ENCODE measurements around the gene SORCS2.

Gene SORCS2

GRCh38 chr4:7708238-7708637 lies 515.9 kb downstream of the SORCS2 start:
- no peak for DNase-seq

DNA sequence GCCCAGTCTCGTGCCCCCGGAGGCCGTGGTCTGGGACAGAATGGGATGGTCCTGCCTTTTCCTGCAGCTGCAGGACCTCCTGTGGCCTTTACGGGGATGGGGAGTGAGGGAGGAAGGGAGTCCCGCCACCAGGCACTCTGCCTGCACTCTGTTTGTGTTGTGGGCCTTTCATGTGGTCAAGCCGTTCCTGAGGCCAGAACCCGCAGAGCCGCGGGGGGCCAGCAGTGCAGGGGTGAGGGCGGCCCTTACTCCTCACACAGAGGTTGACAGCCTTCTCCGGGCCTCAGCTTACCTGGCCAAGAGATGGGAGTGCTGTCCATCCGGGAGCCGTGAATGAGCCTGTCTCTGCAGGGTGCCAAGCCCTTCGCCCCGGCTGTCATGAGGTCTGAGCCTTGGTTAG lies 516.6 kb downstream of the SORCS2 start:
- DNase-seq = no peak

DNA sequence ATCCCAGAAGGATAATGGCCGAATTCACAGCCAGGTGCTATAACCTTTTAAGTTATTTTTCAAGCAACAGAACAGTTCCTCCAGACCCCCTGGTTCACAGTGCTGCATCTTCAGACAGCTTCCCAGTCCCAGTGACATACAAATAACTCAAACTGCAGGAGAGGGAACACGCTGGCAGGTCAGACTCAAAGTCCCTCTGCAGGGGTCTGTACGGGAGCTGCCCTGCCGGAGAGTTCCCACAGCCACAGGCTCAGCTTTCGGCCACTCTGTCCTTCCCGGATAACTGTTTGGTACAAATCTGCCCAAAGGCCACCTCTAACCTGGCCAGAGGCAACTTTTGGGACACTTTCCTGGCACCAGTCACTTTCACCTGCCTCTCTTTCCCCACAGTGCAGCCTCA lies 517.1 kb downstream of the SORCS2 start:
- no peak for DNase-seq

DNA sequence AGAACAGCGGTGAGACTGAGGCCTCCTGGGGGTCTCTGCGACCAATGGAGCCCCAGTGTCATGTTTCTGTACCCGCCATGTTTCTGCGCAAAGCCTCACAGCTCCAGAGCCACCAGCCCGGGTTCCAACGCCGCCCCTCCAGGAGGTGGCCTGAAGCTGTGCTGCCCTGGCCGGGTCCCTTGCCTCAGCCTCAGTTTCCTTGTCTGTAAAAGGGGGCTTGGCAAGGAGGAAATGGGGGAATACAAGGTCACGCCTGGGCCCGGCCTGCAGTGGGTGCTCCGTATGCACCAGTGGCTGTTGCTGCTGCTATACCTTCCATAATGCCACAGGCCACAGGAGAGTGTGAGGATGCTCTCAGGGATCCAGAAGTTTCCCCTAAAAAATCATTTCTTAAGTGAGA lies 517.8 kb downstream of the SORCS2 start:
- DNase-seq = no peak

GRCh38 chr4:7710576-7711306 lies 518.4 kb downstream of the SORCS2 start:
- no peak for DNase-seq

DNA sequence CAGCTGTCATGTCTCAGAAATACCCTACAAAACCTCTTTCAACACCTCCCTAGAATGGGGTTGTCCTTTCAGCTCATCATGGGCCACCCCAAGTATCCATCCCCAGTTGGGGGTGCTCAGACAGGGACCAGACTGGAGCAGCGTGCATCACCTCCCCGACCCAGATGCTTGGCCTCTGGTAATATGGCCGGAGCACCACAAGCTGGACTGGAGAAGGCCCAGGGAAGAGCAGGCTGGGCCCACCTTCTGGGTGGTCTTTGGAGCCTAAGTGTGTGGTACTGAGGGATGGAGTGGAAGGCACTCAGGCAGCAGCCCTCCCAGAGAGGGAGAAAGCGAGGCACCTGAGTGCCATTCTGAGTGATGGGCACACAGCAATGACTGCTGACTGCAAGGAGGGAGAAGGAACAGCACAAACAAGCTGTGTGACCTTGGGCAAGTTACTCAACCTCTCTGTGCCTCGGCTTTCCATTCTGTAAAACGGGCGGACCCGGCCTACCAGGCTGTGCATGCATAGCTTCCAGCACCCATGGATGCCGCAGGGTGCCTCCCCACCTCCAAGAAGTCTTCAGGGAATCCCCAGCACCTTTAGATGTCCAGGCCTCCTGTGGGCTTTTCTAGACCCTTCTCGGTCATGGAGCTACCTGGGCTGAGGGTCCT lies 519.1 kb downstream of the SORCS2 start:
- DNase-seq = no peak

GRCh38 chr4:7712021-7712671 lies 519.8 kb downstream of the SORCS2 start:
- no peak for DNase-seq

DNA sequence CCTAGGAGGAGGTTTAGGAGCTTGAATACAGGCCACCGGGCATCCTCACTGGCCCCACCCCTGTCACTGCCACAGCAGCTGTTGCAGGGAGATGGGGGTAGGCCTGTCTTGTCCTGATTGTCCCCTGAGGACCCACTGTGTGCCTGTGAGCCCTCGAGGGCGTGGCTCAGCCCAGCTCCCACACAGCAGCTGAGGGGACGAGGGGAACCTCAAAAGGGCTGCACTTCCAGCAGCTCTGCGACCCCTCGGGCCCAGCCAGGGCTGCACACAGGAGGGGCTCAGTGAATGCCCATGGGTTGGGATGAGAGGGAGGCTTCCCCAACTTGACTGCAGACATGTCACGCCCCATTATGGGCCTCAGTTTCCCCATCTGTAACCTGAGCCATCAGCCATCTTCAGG lies 521.4 kb downstream of the SORCS2 start:
- no peak for DNase-seq

DNA sequence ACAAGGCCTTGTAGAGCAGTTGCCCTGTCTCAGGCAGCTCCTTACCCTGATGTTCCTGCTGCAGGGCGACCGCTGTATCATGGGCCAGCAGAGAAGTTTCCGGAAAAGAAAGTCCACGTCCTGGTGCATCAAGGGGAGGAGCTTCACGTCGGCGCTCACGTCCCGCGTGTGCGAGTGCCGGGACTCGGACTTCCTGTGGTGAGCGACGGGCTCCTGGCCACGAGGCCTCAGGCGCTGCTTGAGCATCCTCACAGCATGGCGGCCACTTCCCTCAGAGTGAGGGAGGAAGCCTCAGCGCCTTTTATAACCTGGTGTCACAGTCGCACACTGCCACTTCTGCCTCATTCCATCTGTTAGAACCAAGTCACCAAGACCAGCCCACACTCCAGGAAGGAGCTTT lies 521.8 kb downstream of the SORCS2 start:
- no peak for DNase-seq

GRCh38 chr4:7714738-7715137 lies 522.4 kb downstream of the SORCS2 start:
- no peak for DNase-seq

DNA sequence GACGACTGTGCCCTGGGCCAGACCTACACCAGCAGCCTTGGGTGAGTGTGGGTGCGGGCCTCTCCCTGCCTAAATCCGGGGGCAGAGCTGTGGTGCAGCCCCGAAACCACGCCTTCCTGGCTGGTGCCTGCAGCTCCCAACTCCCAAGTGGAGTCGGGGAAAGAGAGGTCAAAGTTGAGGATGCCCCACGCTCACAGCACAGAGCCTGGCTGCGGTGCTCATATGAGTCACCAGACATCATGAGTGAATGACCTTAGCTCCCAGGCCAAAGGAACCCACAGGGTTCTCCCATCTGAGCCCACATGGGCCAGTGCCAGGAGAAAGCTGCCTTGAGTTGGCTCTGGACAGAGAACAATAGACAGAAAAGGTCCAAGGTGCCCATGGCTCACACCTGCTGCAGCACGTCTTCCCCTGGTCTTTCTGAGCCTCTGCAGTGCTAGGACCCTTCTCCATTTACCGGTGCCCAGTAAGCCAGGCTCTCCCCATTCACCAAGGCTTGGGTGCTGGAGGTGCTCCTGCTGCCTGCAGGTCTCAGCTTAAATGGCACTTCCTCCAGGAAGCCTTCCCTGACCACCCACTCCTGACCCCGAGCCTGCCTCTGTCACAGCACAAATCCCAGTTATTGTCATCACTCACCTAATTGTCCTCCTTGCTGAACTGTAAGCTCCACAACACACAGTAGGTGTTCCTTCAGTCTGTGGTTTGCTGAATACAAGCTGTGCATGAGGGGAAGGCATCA lies 523.1 kb downstream of the SORCS2 start:
- DNase-seq = no peak

- no peak for DNase-seq
Observed at GRCh38 chr4:7716010-7716721, 523.8 kb downstream of the SORCS2 start.

GRCh38 chr4:7717161-7717560 lies 524.8 kb downstream of the SORCS2 start:
- no peak for DNase-seq

GRCh38 chr4:7717946-7718490 lies 525.7 kb downstream of the SORCS2 start:
- DNase-seq = no peak

DNA sequence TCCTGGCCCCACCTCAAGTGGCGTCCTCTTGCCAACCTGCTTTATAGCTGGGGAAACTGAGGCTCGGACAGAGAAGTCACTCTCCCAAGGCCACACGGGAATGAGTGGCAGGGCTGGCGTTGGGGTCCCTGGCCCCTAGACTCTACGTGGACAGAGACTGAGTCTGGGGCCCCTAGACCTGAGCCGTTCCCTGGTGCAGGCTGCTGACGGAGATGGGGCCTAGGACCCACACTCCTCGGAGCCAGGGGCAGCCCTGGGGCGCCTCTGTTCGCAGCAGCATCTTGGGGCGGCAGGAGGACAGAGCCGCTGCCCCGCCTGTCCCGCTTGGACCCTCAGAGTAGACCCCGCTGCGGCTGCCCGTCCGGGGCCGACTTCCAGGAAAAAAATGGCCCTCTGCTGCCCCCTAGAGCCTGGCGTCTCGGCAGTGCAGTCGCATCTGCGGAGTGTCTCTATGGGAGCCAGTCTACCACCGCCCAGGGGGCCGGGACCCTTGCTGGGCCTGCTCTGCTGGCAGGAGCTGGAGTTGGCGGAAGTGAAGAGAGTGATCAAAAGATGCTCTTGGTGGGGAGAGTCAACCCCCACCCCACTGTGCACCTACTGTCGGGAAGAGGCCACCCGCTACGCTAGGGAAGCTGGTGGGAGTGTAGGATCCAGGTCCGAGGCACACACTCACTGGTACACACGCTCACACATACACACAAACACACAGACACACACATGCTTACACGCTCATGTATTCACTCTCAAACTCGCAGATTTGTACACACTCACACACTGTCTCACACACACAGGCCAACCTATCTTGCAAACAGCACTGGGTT lies 527.2 kb downstream of the SORCS2 start:
- peak; percentile 80 for DNase-seq

- DNase-seq = peak; percentile 16
Observed at GRCh38 chr4:7721984-7722551, 529.7 kb downstream of the SORCS2 start.

DNA sequence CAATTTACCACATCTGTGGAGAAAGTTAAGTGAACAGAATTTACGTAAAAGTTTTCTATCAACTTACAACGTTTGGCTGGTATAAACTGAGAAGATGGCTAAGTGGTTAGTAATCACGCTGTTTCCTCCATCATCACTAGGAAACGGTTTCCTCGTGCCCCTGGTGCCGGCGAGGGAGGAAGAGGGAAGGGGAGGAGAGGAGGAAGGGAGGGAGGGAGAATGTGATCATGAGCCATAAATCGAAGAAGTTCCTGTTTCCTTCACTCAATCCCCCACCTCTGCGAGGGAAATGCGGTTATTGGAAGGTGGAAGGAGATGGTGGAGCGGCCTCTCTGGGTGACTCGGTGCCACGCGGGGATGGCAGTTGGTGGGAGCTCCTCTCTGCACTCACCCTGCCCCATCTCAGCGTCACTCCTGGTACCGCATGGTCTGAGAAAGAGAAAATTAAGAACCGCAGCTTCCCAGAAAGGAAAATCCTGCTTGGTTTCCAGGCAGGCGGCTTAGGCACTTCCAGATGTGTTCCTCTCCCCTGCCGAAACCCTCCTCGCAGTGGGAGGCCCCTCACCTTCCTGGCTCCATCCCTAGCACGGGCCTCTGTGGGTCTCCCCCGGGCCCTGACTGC lies 530.5 kb downstream of the SORCS2 start:
- DNase-seq = no peak

DNA sequence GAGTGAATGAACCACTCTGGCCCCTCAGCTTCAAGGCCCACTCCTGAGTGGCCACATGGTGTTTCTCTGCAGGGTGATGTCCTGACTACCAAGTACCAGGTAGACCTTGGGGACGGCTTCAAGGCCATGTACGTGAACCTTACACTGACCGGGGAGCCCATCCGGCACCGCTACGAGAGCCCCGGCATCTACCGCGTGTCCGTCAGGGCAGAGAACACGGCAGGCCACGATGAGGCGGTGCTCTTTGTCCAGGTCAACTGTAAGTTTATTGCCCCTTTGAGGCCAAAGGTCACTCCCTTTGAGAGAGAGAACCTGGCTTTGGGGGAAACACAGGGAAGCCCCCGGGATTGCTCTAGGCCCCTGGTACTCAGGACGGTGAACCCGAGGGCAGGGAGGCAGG lies 531.3 kb downstream of the SORCS2 start:
- DNase-seq = no peak

DNA sequence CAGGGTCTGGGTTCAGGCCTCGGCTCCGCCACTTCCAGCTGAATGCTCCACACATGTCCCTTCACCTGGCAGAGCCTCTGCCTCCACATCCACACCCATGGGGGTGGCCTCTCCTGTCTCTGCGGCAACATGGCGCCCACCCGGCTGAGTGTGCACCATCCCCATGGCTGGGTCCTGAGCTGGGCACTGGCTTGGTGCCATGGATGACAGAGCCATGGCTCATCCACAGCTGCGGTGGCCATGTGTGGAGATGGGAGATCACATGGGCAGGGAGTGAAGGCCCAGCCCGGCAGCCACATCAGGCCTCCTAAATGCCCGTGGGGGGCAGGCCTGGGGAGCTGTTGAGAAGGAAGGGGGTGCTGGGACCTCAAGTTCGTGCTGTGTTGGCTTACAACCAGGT lies 533.6 kb downstream of the SORCS2 start:
- DNase-seq = no peak

DNA sequence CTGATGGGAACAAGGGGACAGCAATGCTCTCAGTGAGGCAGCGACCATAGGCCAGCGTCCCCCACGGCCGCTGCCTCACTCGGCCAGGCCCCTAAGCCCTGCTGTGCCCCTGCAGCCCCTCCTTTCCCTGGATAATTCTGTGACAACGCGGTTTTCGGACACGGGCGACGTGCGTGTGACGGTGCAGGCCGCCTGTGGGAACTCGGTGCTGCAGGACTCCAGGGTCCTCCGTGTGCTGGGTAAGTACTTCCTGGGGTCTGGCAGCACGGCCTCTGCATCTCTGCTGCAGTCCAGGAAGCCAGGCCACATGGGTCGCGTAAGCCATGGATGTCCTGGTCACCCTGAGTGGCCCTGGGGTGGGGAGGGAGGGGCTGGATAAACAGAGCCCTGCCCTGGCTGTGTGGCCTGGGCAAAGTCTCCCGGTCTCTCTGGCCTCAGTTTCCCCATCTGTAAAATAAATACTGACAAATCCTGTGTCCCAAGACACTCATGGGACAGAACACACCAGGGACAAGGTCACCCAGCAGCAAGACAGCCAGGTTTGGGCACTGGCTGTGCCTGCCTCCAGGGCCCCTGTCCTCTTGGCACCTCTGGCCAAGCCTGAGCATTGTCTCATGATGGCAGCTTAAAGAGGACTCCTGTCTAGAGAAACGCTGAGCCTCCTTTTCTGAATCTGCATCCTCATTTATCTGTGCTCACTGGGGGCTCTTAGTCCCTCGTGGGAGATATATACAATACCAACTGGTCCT lies 534.5 kb downstream of the SORCS2 start:
- no peak for DNase-seq
